BLaER1 treated with 17β-estradiol and CSF1 and Interleukin-3, amounts not matched to agents 10 nM and 100 nM (cell line): ENCODE data around the gene DMWD.
A peak's percentile ranks its signal among the peaks of the same experiment; 100 is the strongest.

ENCODE experiments used
- H3K27ac ChIP-seq, 11 experiments: shearing (Covaris generic); formaldehyde crosslinking; 2 replicates each; pipeline ENCODE4 v1.8.1; 2022
- H3K27me3 ChIP-seq, 11 experiments: shearing (Covaris generic); formaldehyde crosslinking; 2 replicates each; pipeline ENCODE4 v1.8.1; 2022
- H3K36me3 ChIP-seq, 11 experiments: shearing (Covaris generic); formaldehyde crosslinking; 2 replicates each; pipeline ENCODE4 v1.8.1; 2022
- H3K4me1 ChIP-seq, 10 experiments: shearing (Covaris generic); formaldehyde crosslinking; 2 replicates each; pipeline ENCODE4 v1.8.1; 2022
- H3K4me2 ChIP-seq, 11 experiments: shearing (Covaris generic); formaldehyde crosslinking; 2 replicates each; pipeline ENCODE4 v1.8.1; 2022
- H3K4me3 ChIP-seq, 10 experiments: shearing (Covaris generic); formaldehyde crosslinking; 2 replicates each; pipeline ENCODE4 v1.8.1; 2022
- H3K9ac ChIP-seq, 11 experiments: shearing (Covaris generic); formaldehyde crosslinking; 2 replicates each; pipeline ENCODE4 v1.8.1; 2022
- H3K9me3 ChIP-seq, 11 experiments: shearing (Covaris generic); formaldehyde crosslinking; replicated peaks in 1 of 11; 2 replicates each; pipeline ENCODE4 v1.8.1; 2022
- H4K20me1 ChIP-seq, 11 experiments: shearing (Covaris generic); formaldehyde crosslinking; 2 replicates each; pipeline ENCODE4 v1.8.1; 2022
- Cebpa-rat ChIP-seq, 11 experiments: shearing (Covaris generic); IDR thresholded peaks; 2 replicates each; pipeline ENCODE4 v1.8.1; 2022

DMWD gene

DNA sequence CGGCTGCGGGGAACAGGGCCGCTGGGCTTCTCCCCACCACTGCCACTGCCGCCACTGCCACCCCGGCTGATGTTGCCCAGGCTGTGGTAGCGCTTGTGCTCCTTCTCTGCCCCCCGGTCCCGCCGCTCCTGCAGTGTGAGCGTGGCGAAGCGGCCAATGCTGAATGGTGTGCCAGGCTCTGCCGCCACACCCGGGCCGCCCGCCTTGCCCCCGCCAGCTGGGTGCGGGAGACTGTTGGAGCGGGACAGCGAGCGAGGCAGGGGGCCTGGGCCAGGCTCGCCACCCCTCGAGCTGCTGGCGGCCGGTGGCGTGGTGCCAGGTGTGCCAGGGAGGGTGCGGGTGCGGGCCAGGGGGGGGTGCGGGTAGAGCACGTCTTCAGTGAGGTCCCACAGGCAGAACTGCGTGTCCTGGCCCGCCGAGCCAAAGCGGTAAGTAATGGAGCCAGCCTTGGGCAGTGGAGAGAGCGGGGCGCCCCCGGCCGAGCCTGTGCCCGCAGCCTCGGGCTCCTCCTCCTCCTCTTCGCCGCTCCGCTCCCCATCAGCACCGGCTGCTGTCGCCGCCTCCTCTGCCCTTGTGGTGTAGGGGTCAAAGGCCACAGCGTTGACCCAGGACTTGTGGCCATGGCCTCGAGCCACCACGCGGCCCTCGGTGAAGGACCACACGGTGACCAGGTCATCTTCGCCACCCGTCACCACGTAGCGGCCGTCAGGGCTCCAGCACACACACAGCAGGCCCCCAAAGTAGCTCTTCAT, 6.7 kb downstream of the DMWD start:
- H3K27me3 ChIP-seq = peaks cover 31 to 96% (median 63%) of the 10 kb centered on the region in 11 experiments
- no peaks in the 10 kb centered on the region for H3K9me3 ChIP-seq
- peaks cover 87 to 100% (median 95%) of the 10 kb centered on the region in 11 experiments for H4K20me1 ChIP-seq
- no peak overlapping the region for H3K9ac ChIP-seq
- peaks cover 43 to 72% (median 54%) of the 10 kb centered on the region in 11 experiments for H3K36me3 ChIP-seq
- H3K27ac ChIP-seq = no peak overlapping the region
- no peak overlapping the region for H3K4me2 ChIP-seq
- no peak for TF ChIP-seq Cebpa-rat (IDR thresholded peaks at IDR 0.05)
- H3K4me1 ChIP-seq = peaks cover 10 to 32% (median 20%) of the 10 kb centered on the region in 10 experiments
- no peak overlapping the region for H3K4me3 ChIP-seq

DNA sequence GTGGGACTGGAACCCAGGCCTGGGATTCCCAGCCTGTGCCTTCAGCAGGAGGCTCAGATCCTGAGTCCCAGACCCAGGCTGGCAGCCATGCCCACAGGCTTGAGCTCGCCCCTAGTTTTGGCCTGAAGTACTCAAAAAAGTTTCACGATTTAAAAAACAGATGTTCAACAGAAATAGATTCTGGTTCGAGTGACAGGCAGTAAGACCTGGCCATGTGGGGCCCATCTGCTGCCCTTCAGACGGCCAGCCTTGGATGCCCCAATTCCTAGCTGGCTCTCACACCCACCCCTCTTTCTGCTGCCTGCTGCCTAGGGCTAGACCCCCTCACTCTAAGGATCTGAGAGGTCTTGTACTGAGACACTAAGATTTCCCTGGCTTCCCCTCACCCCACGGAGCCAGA, 7.5 kb downstream of the DMWD start:
- no peaks in the 10 kb centered on the region for H3K9me3 ChIP-seq
- H3K27me3 ChIP-seq = peaks cover 32 to 98% (median 63%) of the 10 kb centered on the region in 11 experiments
- no peak overlapping the region for H3K4me2 ChIP-seq
- H4K20me1 ChIP-seq = peaks cover 87 to 100% (median 95%) of the 10 kb centered on the region in 11 experiments
- H3K4me3 ChIP-seq = no peak overlapping the region
- peaks cover 7 to 28% (median 17%) of the 10 kb centered on the region in 10 experiments; a peak in 18 of 20 replicates for H3K4me1 ChIP-seq
- no peak overlapping the region for H3K27ac ChIP-seq
- peaks cover 42 to 66% (median 49%) of the 10 kb centered on the region in 11 experiments for H3K36me3 ChIP-seq
- H3K9ac ChIP-seq = no peak overlapping the region
- TF ChIP-seq Cebpa-rat (IDR thresholded peaks at IDR 0.05) = no peak

- Histone ChIP-seq H3K9me3 (no peaks in the 10 kb centered on the region), H3K36me3 (peaks cover 32 to 56% (median 39%) of the 10 kb centered on the region in 11 experiments), H4K20me1 (peaks cover 85 to 100% (median 93%) of the 10 kb centered on the region in 11 experiments), H3K27ac (no peak overlapping the region), H3K4me2 (no peak overlapping the region), H3K4me1 (peaks cover 10 to 32% (median 21%) of the 10 kb centered on the region in 10 experiments), H3K4me3 (no peak overlapping the region), H3K27me3 (peaks cover 30 to 98% (median 57%) of the 10 kb centered on the region in 11 experiments), H3K9ac (no peak overlapping the region)
- no peak for TF ChIP-seq Cebpa-rat (IDR thresholded peaks at IDR 0.05)
Measured at GRCh38 chr19:45784096-45784495, 8.5 kb downstream of the DMWD start.

DNA sequence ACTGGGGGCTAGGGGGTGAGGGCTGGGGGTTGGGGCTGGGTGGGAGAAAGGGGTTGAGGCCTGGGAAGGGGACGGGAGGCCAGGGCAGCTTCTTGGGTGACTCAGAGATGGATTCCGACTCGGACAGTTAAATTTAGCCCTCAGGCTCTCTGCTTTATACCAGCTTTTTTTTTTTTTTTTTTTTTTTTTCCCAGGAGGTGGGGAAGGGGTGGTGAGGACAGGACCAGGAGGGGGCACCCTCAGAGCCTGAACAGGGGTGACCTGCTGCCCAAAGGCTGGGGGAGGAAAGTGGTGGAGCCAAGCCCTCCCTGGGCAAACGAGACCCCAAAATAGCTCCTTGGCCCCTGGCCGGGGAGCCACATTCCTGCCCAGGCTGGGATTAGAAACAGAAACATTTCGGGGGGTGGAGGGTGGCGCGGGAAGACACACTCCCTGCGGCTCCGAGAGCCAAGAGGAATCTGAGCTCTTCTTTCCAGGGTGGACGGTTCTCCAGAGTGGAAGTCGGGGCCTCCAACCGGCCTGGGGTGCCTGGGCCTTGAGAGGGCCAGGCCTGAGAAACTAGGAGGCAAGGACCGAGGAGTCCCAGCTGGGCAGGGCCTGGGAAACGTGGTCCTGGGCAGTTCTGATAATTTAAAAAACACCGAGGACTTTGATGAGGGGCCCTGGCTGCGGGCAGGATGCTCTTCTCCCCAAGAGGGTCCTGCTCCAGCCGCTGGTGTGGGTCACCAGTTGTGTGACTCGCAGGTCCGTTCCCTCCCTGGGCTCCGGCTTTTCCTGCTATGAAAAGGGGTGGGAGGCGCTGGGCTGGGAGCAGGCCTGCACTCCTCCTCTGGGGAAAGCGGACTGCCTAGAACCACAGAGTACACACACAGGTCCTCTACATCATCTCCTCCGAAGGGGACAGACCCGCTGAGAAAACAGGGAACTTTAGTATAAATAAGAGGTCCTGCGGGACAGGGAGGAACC, 9.5 kb downstream of the DMWD start:
- no peak overlapping the region for H3K27ac ChIP-seq
- no peak overlapping the region for H3K4me3 ChIP-seq
- no peak for TF ChIP-seq Cebpa-rat (IDR thresholded peaks at IDR 0.05)
- peaks cover 84 to 100% (median 93%) of the 10 kb centered on the region in 11 experiments for H4K20me1 ChIP-seq
- H3K9me3 ChIP-seq = no peaks in the 10 kb centered on the region
- H3K9ac ChIP-seq = no peak overlapping the region
- peaks cover 22 to 49% (median 30%) of the 10 kb centered on the region in 11 experiments for H3K36me3 ChIP-seq
- H3K4me1 ChIP-seq = peaks cover 20 to 41% (median 30%) of the 10 kb centered on the region in 10 experiments
- no peak overlapping the region for H3K4me2 ChIP-seq
- peaks cover 21 to 98% (median 47%) of the 10 kb centered on the region in 11 experiments for H3K27me3 ChIP-seq

DNA sequence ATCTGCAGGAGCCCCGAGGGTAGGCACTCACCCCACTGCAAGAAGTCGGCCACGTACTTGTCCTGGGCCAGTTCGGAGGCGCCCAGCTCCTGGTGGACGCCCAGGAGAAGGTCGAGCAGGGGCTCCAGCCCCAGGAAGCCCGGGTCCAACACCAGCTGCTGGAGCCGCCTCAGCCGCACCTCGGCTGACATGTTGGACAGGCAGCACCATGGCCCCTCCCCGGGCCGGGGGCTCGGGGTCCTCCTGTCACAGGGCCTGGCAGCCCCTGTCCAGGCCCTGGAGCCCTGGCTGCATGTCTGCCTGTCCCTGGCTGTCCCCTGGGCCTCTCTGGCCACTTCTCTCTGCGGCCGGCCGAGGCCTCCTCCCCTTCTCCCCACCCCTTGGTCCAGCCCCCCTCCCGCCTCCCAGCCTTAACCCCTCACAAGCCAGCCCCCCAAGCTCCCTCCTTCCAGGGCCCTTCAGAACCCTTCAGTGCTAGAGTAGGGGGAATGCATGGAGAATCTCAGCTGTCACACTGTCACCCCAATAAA, 10.4 kb downstream of the DMWD start, which contains the start of gene DMPK:
Gene DMPK (minus strand): TSS at position 329 of the 530 bp plus-strand sequence. CDS start 138 bp downstream, at position 191.
- no peak within 1 kb of the TSS for H3K9ac ChIP-seq

DNA sequence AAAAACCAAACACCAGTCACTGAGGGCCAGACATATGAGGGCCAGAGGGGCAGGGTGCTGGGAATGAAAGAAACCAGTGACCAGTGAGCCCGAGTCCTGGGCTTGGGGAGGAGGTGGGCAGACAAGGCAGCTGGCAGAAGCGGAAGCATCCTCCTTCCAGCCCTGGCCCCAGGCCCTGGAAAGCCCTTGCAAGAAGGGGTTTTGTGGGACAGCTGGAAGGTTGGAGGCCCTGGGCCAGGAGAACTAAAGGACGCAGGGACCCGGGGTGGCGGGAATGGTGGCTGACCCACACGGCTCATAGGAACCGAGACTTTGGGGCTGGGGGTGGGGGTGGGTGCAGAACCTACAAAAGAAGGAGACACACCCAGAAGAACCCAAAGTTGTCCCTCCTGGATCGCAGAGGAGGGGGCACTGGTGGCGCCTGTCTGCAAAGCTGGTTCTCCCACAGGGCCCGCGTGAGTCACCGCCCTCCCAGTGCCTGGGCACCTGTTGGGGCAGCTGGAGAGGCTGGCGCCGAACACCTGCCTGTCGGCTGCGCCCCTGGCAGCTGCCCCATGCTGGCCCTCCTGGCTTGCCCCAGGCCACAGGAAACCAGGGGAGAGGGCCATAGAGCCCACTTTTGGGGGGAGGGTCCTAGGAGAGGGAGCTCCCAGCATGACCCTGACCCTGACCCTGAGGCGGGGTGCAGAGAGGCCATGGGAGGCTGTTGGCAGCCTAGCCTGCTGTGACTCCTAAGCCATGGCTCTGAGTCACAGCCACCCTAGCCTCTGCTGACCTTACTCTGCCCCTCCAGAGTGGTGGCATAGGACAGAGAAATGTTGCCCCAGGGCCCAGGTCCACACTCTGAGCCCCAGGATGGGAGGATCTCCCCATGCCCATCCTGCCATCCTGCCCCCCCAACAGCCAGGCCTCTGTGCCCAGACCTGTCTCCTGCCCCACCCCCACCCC, 11.2 kb downstream of the DMWD start:
- Histone ChIP-seq H3K4me3 (no peak overlapping the region), H3K27me3 (peaks cover 7 to 98% (median 31%) of the 10 kb centered on the region in 11 experiments; a peak in 17 of 22 replicates), H3K9ac (no peak overlapping the region), H3K4me1 (peaks cover 23 to 41% (median 33%) of the 10 kb centered on the region in 10 experiments), H3K27ac (no peak overlapping the region), H4K20me1 (peaks cover 68 to 100% (median 93%) of the 10 kb centered on the region in 11 experiments), H3K4me2 (peak overlapping the region; percentile 2 to 75 (median 51); a peak in 15 of 22 replicates), H3K9me3 (no peaks in the 10 kb centered on the region), H3K36me3 (peaks cover 12 to 49% (median 27%) of the 10 kb centered on the region in 11 experiments)
- no peak for TF ChIP-seq Cebpa-rat (IDR thresholded peaks at IDR 0.05)

More for the DNA sequence above, 10.4 kb downstream of the DMWD start, which contains the start of gene DMPK:
- peaks cover 75 to 100% (median 93%) of the 10 kb centered on the region in 11 experiments for H4K20me1 ChIP-seq
- H3K36me3 ChIP-seq = peaks cover 19 to 49% (median 27%) of the 10 kb centered on the region in 11 experiments
- H3K9me3 ChIP-seq = no peaks in the 10 kb centered on the region
- H3K4me2 ChIP-seq = peak within 1 kb of the TSS in 8 of 11 experiments; percentile 18 to 75 (median 59); a peak in 13 of 22 replicates
- H3K27ac ChIP-seq = no peak within 1 kb of the TSS
- peaks cover 14 to 98% (median 39%) of the 10 kb centered on the region in 11 experiments; a peak in 20 of 22 replicates for H3K27me3 ChIP-seq
- TF ChIP-seq Cebpa-rat (IDR thresholded peaks at IDR 0.05) = no peak
- peaks cover 23 to 41% (median 33%) of the 10 kb centered on the region in 10 experiments for H3K4me1 ChIP-seq
- no peak within 1 kb of the TSS for H3K4me3 ChIP-seq

GRCh38 chr19:45780448-45781213, 12.0 kb downstream of the DMWD start:
- Histone ChIP-seq H3K4me2 (peak overlapping the region; percentile 2 to 75 (median 51); a peak in 15 of 22 replicates), H3K4me3 (no peak overlapping the region), H3K27ac (no peak overlapping the region), H3K4me1 (peaks cover 23 to 41% (median 33%) of the 10 kb centered on the region in 10 experiments), H3K27me3 (peaks cover 7 to 93% (median 29%) of the 10 kb centered on the region in 11 experiments; a peak in 17 of 22 replicates), H3K9ac (no peak overlapping the region), H3K9me3 (no peaks in the 10 kb centered on the region), H4K20me1 (peaks cover 60 to 95% (median 86%) of the 10 kb centered on the region in 11 experiments), H3K36me3 (peaks cover 3 to 43% (median 19%) of the 10 kb centered on the region in 11 experiments; a peak in 20 of 22 replicates)
- no peak for TF ChIP-seq Cebpa-rat (IDR thresholded peaks at IDR 0.05)
